NK-92 (cell line): ENCODE measurements around the gene VTI1A.
"Not testable (repeated sequence)": the region's sequence is repeated elsewhere in the genome, so short reads cannot be mapped to it uniquely, and the experiment has no call there.

Experiments used
- DNase-seq: peaks from one replicate; lab custom pipeline; 2025; ENCODE audit not compliant: unreplicated experiment; lab: John Stamatoyannopoulos, UW

The VTI1A gene

GRCh38 chr10:112454910-112455779 lies 8.1 kb downstream of the VTI1A start:
- no peak for DNase-seq

DNA sequence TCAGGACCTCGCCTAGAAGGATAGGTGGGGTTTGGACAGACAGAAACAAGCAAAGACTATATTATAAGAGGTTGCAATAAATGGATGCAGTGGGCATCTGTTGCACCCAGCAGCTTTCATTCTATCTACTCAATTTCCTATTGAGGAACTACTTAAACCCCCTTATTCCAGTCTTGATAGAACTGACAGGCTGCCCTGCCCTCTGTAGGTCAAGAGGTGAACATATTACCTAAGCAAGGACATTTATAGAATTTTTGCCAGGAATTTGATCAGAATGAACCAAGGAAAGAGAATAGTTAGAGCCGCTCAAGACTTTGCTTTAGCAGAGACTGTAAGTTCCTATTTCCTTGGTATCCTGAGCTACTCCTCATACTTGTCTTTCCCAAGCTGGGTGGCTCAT lies 9.5 kb downstream of the VTI1A start:
- no peak for DNase-seq

DNA sequence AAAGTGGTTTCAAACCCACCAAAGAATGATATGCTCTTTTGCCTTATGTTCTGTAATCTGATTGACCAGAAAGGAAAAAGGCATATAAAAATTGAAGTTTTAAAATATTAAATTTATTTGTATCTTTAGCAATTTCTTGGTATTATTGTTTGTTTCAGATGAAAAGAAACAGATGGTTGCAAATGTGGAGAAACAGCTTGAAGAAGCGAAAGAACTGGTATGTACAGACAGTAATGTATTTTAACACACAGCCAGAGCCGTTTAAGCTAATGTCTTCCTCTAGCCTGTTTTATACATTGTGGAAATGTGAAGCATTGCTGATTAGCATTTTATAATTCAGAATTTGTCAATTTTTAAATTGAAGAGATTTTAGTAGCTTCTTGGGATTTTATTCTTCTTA lies 13.4 kb downstream of the VTI1A start:
- DNase-seq: no peak

DNA sequence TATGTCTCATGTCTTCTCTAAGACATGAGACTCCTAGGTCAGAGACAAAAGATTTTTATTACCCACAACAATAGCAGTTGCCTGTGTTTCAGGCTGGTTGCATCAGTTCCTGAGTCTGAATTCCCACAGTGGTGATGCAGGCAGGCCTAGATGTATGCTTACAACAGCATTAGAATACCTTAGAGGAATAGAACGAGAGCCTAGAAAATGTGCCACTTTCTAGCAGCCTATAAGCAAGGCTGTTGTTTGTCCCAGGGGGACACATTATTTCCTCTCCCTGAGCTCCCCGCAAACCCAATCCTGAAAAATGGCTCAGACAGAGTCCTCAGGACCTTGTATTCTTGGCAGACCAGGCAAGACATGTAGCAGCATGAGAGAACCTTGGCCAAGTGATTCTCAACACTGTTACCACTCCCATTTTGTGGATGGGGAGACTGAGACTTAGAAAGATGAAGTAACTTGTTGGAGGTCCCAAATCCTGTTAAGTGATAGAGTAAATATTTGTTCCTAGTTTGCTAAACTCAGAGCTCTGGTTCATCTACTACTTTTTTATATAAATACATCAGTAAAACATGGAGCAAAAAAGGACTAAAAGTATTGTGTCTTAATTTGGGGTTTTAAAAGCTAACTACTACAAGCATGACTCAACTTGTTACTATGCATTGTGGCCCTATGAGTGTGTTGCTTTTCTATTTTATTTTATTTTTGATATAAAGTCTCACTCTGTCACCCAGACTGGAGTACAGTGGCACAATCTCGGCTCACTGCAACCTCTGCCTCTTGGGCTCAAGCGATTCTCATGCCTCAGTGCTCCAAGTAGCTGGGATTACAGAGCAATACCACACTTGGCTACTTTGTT lies 14.2 kb downstream of the VTI1A start:
- DNase-seq: no peak

DNA sequence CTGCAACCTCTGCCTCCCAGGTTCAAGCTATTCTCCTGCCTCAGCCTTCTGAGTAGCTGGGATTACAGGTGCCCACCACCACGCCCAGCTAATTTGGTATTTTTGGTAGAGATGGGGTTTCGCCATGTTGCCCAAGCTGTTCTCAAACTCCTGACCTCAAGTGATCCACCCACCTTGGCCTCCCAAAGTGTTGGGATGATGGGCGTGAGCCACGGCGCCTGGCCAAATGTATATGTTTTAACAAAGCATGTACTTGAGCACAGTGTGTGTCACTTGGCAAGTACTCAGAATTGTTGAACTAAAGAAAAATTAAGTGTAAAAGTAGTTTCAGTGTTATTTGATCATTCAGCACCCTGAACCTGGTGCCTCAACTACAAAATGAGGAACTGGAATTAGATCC lies 17.1 kb downstream of the VTI1A start:
- not testable (repeated sequence) for DNase-seq

DNA sequence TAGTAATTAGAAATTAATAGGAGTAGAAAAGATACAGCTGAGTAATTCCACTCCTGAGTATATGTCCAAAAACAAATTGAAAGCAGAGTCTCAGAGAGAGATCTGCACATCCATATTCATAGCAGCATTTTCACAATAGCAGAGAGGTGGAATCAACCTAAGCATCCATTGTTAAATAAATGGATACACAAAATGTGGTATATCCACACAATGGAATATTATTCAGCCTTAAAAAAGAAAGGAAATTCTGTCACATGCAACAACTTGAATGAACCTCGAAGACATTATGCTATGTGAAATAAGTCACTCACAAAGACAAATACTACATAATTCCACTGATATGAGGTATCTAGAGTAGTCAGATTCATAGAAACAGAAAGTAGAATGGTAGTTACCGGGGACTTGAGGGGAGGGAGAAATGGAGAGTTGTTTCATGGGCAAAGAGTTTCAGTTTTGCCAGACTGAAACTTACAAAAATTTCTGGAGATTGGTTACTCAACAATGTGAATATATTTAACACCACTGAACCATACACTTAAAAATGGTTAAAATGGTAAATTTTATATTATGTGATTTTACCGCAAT lies 18.4 kb downstream of the VTI1A start:
- no peak for DNase-seq

DNA sequence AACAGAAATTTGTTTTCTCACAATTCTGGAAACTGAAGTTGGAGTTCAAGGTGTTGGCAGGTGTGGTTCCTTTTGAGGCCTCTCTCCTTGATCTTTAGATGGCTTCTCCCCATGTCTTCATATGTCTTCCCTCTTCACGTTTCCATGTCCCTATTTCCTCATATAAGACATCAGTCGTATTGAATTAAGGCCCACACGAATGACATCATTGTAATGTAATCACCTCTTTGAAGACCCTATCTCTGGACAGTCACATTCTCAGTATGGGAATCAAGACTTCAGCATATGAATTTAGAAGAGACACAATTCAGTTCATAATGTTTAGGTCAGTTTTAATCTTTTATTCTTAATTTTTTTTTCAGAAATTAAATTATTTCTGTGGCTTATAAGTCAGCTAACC lies 19.8 kb downstream of the VTI1A start:
- DNase-seq: no peak

DNA sequence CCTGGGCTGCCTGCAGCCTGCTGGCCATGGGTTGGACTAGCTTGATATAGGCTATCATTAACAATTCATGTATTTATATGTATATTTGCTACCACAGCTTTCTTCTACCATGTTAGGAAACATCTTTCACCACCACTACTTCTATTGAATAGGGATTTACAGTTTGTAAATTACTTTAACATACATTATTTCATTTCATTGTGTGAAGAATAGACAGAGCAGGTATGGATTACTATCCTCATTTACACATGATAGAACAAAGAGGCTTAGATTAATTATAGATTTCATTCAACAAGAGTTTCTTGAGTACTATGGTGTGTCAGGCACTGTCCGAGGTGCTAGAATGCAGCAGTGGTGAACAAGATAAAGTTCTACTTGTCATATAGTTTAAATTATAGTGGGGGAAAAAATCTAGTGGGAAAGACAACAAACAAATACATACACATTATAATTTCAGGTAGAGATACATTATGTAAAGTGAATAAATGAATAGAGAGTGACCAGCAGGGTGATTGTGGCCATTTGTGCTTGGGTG lies 20.6 kb downstream of the VTI1A start:
- DNase-seq: no peak

DNA sequence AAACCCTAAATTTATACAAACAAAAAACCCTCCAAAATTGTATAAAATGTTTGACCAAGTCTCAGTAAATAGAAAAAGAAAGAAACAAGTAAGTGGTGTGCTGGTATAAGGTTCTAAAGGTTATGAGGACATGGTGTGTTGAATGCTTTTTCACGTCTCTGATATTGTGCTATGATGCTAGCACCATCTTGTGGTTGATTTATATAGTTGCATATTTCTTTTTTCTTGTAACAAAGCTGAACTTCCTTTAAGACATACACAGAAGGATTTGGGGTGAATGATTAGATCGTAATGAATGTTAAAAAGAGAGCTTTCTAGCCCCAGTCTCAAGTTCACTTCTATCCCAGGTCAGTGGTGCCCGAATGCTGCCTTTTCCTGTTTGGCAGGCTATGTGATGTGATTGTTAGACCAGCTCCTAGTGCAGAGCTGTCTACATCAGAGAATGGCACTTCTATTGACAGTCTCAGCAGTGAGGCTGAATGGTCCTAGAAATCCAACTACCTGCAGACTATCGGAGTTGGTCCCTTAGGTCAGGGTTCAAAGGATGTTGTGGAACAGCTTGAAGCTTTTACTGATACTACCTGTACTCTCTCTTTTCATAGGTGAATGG lies 25.0 kb downstream of the VTI1A start:
- DNase-seq: no peak

GRCh38 chr10:112475575-112476218 lies 28.7 kb downstream of the VTI1A start:
- no peak for DNase-seq

DNA sequence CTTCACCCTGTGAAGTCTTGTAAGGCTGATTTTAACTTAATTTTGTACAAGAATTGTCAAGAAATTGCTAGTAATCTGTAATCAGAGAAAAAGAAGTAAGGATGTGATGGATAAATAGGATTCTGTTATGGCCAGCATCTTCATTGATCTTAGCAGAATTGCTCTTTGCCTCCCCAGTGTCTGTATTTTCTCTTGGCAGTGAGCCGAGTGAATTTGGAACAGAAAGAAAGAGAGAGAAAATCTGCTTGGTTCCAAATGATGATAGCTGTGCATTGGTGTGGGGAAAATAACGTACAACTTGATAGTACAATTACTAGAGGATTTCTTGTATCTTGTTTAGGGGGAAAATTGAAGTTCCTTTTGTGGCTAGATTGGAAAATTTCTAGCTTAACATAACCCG lies 34.6 kb downstream of the VTI1A start:
- DNase-seq: no peak

DNA sequence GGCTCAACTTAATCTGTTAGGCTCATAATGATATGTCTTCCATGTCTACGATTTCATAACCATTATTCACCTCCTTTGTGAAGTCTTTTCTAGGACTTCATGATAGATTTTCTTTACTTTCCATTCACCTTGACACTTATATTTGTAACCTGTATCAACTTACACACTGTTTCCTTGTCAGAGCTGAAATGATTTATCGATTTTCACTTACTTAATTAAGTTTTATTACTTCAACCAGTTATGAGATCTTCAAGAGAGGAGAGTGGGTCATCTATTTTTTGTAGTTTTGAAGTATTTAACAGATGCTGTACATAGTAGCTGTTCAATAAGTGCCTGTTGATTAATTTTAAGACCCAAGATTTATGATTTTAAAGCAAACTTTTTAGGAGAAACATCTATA lies 37.4 kb downstream of the VTI1A start:
- DNase-seq: no peak

DNA sequence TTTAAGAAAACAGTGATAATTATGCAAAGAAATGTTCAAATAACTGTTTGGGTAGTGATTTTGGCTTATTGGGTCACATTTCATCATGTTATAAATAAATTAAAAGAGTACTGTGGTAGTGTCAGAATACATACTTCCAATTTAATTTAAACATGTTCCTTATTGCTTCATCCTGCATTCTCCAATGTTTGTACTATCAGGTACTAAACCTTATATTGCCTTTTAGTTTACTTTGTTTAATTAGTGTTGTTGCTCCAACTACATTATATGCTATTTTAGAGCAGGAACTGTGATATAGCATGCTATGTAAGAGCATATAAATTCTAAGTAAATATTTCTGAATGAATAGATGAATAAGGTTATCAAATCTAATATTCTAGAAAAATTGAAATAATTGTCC lies 40.9 kb downstream of the VTI1A start:
- DNase-seq: no peak

GRCh38 chr10:112490545-112490944 lies 43.5 kb downstream of the VTI1A start:
- no peak for DNase-seq

- no peak for DNase-seq
These were observed 44.1 kb downstream of the VTI1A start for GRCh38 chr10:112491144-112491543.

DNA sequence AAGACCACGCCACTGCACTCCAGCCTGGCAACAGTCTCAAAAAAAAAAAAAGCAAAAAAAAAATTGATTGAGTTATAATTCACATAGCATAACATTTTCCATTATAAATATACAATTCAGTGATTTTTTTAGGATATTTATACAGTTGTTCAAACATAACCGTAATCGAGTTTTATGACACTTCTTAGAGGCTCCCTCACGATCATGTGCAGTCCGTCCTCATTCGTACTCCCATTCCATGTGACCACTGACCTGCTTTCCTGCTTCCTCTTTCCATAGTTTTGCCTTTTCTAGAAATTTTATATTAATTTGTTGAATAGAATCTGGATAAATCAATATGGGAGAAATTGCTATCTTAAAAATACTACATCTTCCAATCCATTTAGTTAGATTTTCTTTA lies 45.7 kb downstream of the VTI1A start:
- DNase-seq: no peak

DNA sequence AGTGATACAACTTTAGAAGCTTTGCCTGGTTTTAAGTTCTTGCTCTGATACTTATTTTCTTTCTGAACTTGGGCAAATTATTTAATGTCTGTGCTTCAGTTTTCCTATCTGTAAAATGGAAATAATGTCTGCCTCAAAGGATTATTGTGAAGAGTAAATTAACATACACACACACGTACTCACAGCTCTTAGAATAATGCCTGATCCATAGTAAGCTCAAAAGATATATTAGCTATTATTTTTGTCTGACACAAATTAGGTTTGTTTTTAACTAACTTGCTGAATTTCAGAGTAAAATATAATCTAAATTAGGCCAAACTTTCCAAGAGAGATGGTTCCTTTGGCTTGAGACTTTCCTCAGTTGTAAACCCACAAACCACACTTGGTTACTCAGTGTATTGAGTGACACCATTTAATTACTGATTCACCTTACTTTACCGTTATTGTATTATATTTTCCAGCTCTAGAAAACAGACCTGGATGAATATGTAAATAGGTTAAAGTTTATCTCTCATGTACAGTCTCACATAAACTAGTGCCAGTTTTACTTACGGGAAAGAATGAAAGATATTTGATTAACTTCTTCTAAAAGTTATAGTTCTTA lies 50.4 kb downstream of the VTI1A start:
- DNase-seq: no peak

GRCh38 chr10:112498806-112499205 lies 51.8 kb downstream of the VTI1A start:
- DNase-seq: no peak

GRCh38 chr10:112499985-112500384 lies 53.0 kb downstream of the VTI1A start:
- not testable (repeated sequence) for DNase-seq

DNA sequence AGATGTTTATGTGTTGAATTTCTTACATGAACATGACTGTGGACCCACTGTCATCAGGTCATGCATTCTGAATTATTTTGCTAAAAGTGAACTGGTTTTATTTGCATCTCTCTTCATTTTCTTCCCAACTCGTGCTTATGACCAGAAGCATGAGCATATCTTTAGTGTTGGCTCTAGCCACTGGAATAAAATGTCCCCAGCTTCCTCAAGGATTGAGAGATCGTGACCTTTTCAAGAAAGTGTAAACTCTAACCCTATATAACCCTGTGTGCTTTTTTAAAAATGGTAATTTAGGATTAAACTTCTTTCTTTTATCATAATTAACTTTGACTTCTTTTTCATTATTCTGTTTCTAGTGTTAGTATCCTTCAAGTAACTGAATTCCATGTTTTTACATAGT lies 55.5 kb downstream of the VTI1A start:
- DNase-seq: no peak
